ENCODE results near the gene CTNNA1.

DNA sequence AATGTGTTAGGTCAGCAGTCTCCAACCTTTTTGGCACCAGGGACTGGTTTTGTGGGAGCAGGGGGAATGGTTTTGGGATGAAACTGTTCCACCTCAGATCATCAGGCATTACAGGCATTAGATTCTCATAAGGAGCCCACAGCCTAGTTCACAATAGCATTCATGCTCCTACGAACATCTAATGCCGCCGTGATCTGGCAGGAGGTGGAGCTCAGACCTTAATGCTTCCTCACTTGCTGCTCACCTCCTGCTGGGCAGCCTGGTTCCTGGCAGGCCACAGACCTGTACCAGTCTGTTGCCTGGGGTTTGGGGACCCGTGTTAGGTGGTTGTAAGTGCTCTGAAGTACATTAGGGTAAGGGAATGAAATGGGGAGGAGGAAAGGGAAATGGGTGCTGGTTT lies 9.7 kb upstream of the CTNNA1 start:
- TF ChIP-seq, protein P1, sequence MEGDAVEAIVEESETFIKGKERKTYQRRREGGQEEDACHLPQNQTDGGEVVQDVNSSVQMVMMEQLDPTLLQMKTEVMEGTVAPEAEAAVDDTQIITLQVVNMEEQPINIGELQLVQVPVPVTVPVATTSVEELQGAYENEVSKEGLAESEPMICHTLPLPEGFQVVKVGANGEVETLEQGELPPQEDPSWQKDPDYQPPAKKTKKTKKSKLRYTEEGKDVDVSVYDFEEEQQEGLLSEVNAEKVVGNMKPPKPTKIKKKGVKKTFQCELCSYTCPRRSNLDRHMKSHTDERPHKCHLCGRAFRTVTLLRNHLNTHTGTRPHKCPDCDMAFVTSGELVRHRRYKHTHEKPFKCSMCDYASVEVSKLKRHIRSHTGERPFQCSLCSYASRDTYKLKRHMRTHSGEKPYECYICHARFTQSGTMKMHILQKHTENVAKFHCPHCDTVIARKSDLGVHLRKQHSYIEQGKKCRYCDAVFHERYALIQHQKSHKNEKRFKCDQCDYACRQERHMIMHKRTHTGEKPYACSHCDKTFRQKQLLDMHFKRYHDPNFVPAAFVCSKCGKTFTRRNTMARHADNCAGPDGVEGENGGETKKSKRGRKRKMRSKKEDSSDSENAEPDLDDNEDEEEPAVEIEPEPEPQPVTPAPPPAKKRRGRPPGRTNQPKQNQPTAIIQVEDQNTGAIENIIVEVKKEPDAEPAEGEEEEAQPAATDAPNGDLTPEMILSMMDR (IDR thresholded peaks at IDR 0.05), result no peak
- TF ChIP-seq POLR2A (IDR thresholded peaks at IDR 0.05), result no peak

All from right lobe of liver (tissue), 4 donors.